HFFc6 (cell line): ENCODE data around the gene PABPN1L. TPM values are rescaled to one million over a fixed set of nuclear protein-coding genes. Genes with fewer than 3 reads are reported as not detected.

Source experiments
- DNase-seq: peaks from one replicate; pipeline ENCODE4 v3.0.0-alpha.2; 2018
- H3K27ac Mint-ChIP-seq: 2 replicates; pipeline ENCODE4 v1.8.0; 2020; ENCODE audit warnings: mild to moderate bottlenecking, mixed read lengths
- H3K27me3 Mint-ChIP-seq: 2 replicates; pipeline ENCODE4 v1.8.0; 2021; ENCODE audit warnings: mild to moderate bottlenecking, moderate library complexity, mixed read lengths; ENCODE audit not compliant: insufficient read depth
- H3K36me3 Mint-ChIP-seq: 2 replicates; pipeline ENCODE4 v1.8.0; 2021; ENCODE audit warnings: low read depth, mixed read lengths
- H3K4me1 Mint-ChIP-seq: 2 replicates; pipeline ENCODE4 v1.8.0; 2020; ENCODE audit warnings: low read depth, mixed read lengths
- H3K4me3 Mint-ChIP-seq: 2 replicates; pipeline ENCODE4 v1.8.0; 2020; ENCODE audit warnings: mild to moderate bottlenecking, moderate library complexity, mixed read lengths
- H3K9me3 Mint-ChIP-seq: 2 replicates; pipeline ENCODE4 v1.8.0; 2020; ENCODE audit warnings: mild to moderate bottlenecking, mixed read lengths
- CTCF ChIP-seq: fragments of 200-600 bp; sonication (generic); IDR thresholded peaks from 2 replicates; pipeline ENCODE4 v1.5.0; 2021; ENCODE audit warnings: antibody characterized with exemption, mild to moderate bottlenecking
- total RNA-seq, 6 experiments: library from RNA; stranded (reverse); fragmentation: NEBNext Ultra II Directional; extraction: Animal tissue kit (Norgen Biotek cat#: 25700); gene quantifications; 2 replicates in 1 of 6; 3 replicates in 5 of 6; pipeline ENCODE4 v1.2.3, GENCODE V29; 2021

Gene PABPN1L
- total RNA-seq, 6 experiments from 2014 or later: not detected

- Mint-ChIP-seq H3K36me3 (no peaks in the 10 kb centered on the region), H3K9me3 (no peaks in the 10 kb centered on the region), H3K4me3 (no peak overlapping the region), H3K4me1 (peaks cover 9% of the 10 kb centered on the region), H3K27ac (no peak overlapping the region), H3K27me3 (no peaks in the 10 kb centered on the region; the same call in 1 of the 2 replicates)
- no peak for DNase-seq
- no peak for TF ChIP-seq CTCF
Measured at GRCh38 chr16:88850531-88851199, 15.8 kb downstream of the PABPN1L start.

- DNase-seq: no peak
- no peak for TF ChIP-seq CTCF
- Mint-ChIP-seq H3K4me3 (no peak overlapping the region), H3K9me3 (no peaks in the 10 kb centered on the region), H3K27ac (no peak overlapping the region), H3K4me1 (no peaks in the 10 kb centered on the region), H3K36me3 (no peaks in the 10 kb centered on the region), H3K27me3 (no peaks in the 10 kb centered on the region; the same call in 1 of the 2 replicates)
Measured at GRCh38 chr16:88848557-88848956, 17.9 kb downstream of the PABPN1L start.

GRCh38 chr16:88847654-88848053 is 18.8 kb downstream of the PABPN1L start:
- H3K36me3 Mint-ChIP-seq: no peaks in the 10 kb centered on the region
- no peak for DNase-seq
- no peaks in the 10 kb centered on the region for H3K9me3 Mint-ChIP-seq
- no peak overlapping the region for H3K27ac Mint-ChIP-seq
- no peaks in the 10 kb centered on the region; the same call in 1 of the 2 replicates for H3K27me3 Mint-ChIP-seq
- TF ChIP-seq CTCF: no peak
- no peaks in the 10 kb centered on the region for H3K4me1 Mint-ChIP-seq
- no peak overlapping the region for H3K4me3 Mint-ChIP-seq

GRCh38 chr16:88846088-88846487 is 20.4 kb downstream of the PABPN1L start:
- DNase-seq: no peak
- Mint-ChIP-seq H3K36me3 (no peaks in the 10 kb centered on the region), H3K4me1 (no peaks in the 10 kb centered on the region), H3K27me3 (no peaks in the 10 kb centered on the region; the same call in none of the 2 replicates), H3K9me3 (no peaks in the 10 kb centered on the region), H3K27ac (no peak overlapping the region), H3K4me3 (no peak overlapping the region)
- no peak for TF ChIP-seq CTCF

- Mint-ChIP-seq H3K4me1 (no peaks in the 10 kb centered on the region), H3K27me3 (no peaks in the 10 kb centered on the region; the same call in none of the 2 replicates), H3K27ac (no peak overlapping the region), H3K9me3 (no peaks in the 10 kb centered on the region), H3K36me3 (no peaks in the 10 kb centered on the region), H3K4me3 (no peak overlapping the region)
- DNase-seq: no peak
- TF ChIP-seq CTCF: peak; percentile 13; the same call in 1 of the 2 replicates
Measured at GRCh38 chr16:88844419-88845036, 21.9 kb downstream of the PABPN1L start.
